H1 (cell line): ENCODE measurements around the gene CMSS1. TPM values are rescaled to one million over a fixed set of nuclear protein-coding genes. Genes with fewer than 3 reads are reported as not detected.

Experiments
- CTCF ChIA-PET: fragments of 300-600 bp; sonication (Branson Sonifier 250); formaldehyde crosslinking; loops from one replicate; lab custom pipeline; 2021; ENCODE audit not compliant: partially characterized antibody; lab: Charles Lee
- POLR2A ChIA-PET: fragments of 300-600 bp; sonication (Branson Sonifier 250); formaldehyde crosslinking; loops from one replicate; lab custom pipeline; 2021; ENCODE audit warnings: inconsistent platforms; ENCODE audit not compliant: partially characterized antibody; lab: Charles Lee
- DNase-seq, 2 experiments: peaks; one replicate each; pipeline versions ENCODE4 v3.0.0 to v3.0.0-alpha.2; 2010 to 2022; ENCODE audit warnings: low spot score in 2 of 2, low read depth in 1 of 2, mixed read lengths in 1 of 2
- FAIRE-seq: peaks from 2 replicates; lab custom pipeline; 2011; peaks lifted over from hg19 to GRCh38; lab: Jason Lieb, UNC
- H2AFZ ChIP-seq: 2 replicates; pipeline ENCODE4 v1.8.1; 2012; ENCODE audit warnings: low read length, inconsistent platforms
- H2AK5ac ChIP-seq: 2 replicates; pipeline ENCODE4 v1.6.1; 2013; ENCODE audit warnings: low read depth, low read length
- H2BK120ac ChIP-seq: replicated peaks from 2 replicates; pipeline ENCODE3; 2013; ENCODE audit warnings: low read depth, low read length, inconsistent platforms
- H2BK12ac ChIP-seq: 2 replicates; pipeline ENCODE4 v1.6.1; 2013; ENCODE audit warnings: low read depth, low read length
- H2BK15ac ChIP-seq: 2 replicates; pipeline ENCODE4 v1.6.1; 2013; ENCODE audit warnings: low read length
- H2BK20ac ChIP-seq: 2 replicates; pipeline ENCODE4 v1.6.1; 2013; ENCODE audit warnings: low read length
- H2BK5ac ChIP-seq: 2 replicates; pipeline ENCODE4 v1.6.1; 2013; ENCODE audit warnings: low read depth, low read length
- H3K14ac ChIP-seq: 2 replicates; pipeline ENCODE4 v1.6.1; 2013; ENCODE audit warnings: inconsistent platforms; ENCODE audit not compliant: insufficient read length
- H3K18ac ChIP-seq: 2 replicates; pipeline ENCODE4 v1.6.1; 2013; ENCODE audit warnings: low read length; ENCODE audit errors: extremely low read depth
- H3K23ac ChIP-seq: 2 replicates; pipeline ENCODE4 v1.6.1; 2013; ENCODE audit warnings: inconsistent platforms; ENCODE audit not compliant: insufficient read length
- H3K23me2 ChIP-seq: 2 replicates; pipeline ENCODE4 v1.6.1; 2013; ENCODE audit warnings: low read depth, low read length
- H3K27ac ChIP-seq: 2 replicates; pipeline ENCODE4 v1.6.1; 2011; ENCODE audit warnings: low read depth, low read length, inconsistent platforms
- H3K27me3 ChIP-seq, 4 experiments: replicated peaks in 1 of 4; 1 replicate in 1 of 4; 2 replicates in 3 of 4; pipeline versions ENCODE4 v1.6.1 to v1.8.1; 2011 to 2013; ENCODE audit warnings: low read length in 3 of 4, mild to moderate bottlenecking in 3 of 4, inconsistent platforms in 2 of 4, mixed read lengths in 2 of 4, moderate library complexity in 1 of 4; ENCODE audit not compliant: control insufficient read depth in 3 of 4, insufficient read depth in 3 of 4; ENCODE audit errors: extremely low read depth in 1 of 4
- H3K36me3 ChIP-seq, 4 experiments: 2 replicates each; pipeline versions ENCODE4 v1.6.1 to v1.8.1; 2011 to 2013; ENCODE audit warnings: mild to moderate bottlenecking in 4 of 4, low read length in 3 of 4, moderate library complexity in 2 of 4, control low read depth in 1 of 4, inconsistent platforms in 1 of 4; ENCODE audit not compliant: insufficient read depth in 4 of 4, control insufficient read depth in 2 of 4
- H3K4ac ChIP-seq: replicated peaks from 2 replicates; pipeline ENCODE3; 2013; ENCODE audit warnings: low read length, low read depth, mixed read lengths, inconsistent platforms; ENCODE audit not compliant: insufficient read length
- H3K4me1 ChIP-seq, 4 experiments: replicated peaks in 1 of 4; 1 replicate in 1 of 4; 2 replicates in 3 of 4; pipeline versions ENCODE4 v1.6.1 to v1.8.1; 2011 to 2013; ENCODE audit warnings: low read length in 3 of 4, inconsistent platforms in 2 of 4, mixed read lengths in 1 of 4; ENCODE audit not compliant: insufficient read depth in 4 of 4, control insufficient read depth in 3 of 4
- H3K4me2 ChIP-seq, 2 experiments: 2 replicates each; pipeline versions ENCODE4 v1.6.1 to v1.8.1; 2011 to 2013; ENCODE audit warnings: low read depth in 2 of 2, low read length in 2 of 2, control low read depth in 1 of 2, inconsistent platforms in 1 of 2, mild to moderate bottlenecking in 1 of 2; ENCODE audit not compliant: insufficient read depth in 1 of 2
- H3K4me3 ChIP-seq, 4 experiments: fragments of 200-600, 300-600 bp in 1 of 4; sonication (generic), shearing (Covaris generic), sonication (Bioruptor Twin) in 1 of 4; 2 replicates each; pipeline versions ENCODE4 v1.5.1 to v1.8.1; 2011 to 2016; ENCODE audit warnings: low read length in 4 of 4, low read depth in 3 of 4, control low read depth in 2 of 4, inconsistent platforms in 2 of 4, mild to moderate bottlenecking in 2 of 4, mixed read lengths in 1 of 4, moderate library complexity in 1 of 4; ENCODE audit not compliant: insufficient read depth in 2 of 4; ENCODE audit errors: extremely low read depth in 1 of 4
- H3K56ac ChIP-seq: replicated peaks from 2 replicates; pipeline ENCODE3; 2013; ENCODE audit warnings: low read depth, mild to moderate bottlenecking, mixed read lengths, low read length, inconsistent platforms; ENCODE audit not compliant: insufficient read length
- H3K79me1 ChIP-seq: 2 replicates; pipeline ENCODE4 v1.6.1; 2013; ENCODE audit warnings: low read depth, low read length, control low read depth
- H3K79me2 ChIP-seq, 2 experiments: 2 replicates each; pipeline versions ENCODE4 v1.6.1 to v1.8.1; 2012 to 2013; ENCODE audit warnings: low read length in 2 of 2, mild to moderate bottlenecking in 2 of 2, inconsistent platforms in 1 of 2; ENCODE audit not compliant: insufficient read depth in 2 of 2, control insufficient read depth in 1 of 2
- H3K9ac ChIP-seq, 4 experiments: replicated peaks in 1 of 4; 1 replicate in 1 of 4; 2 replicates in 3 of 4; pipeline versions ENCODE4 v1.6.1 to v1.8.1; 2011 to 2013; ENCODE audit warnings: low read depth in 3 of 4, low read length in 3 of 4, control low read depth in 2 of 4, mild to moderate bottlenecking in 2 of 4, moderate library complexity in 2 of 4, inconsistent platforms in 1 of 4; ENCODE audit errors: extremely low read depth in 1 of 4
- H3K9me3 ChIP-seq, 2 experiments: 2 replicates each; pipeline versions ENCODE4 v1.6.1 to v1.8.1; 2012 to 2013; ENCODE audit warnings: mild to moderate bottlenecking in 2 of 2, moderate library complexity in 2 of 2, control low read depth in 1 of 2, inconsistent platforms in 1 of 2, low read depth in 1 of 2, low read length in 1 of 2, mixed read lengths in 1 of 2; ENCODE audit not compliant: insufficient read depth in 2 of 2
- H4K20me1 ChIP-seq, 2 experiments: replicated peaks in 1 of 2; 2 replicates each; pipeline versions ENCODE3 to v1.8.1; 2011 to 2013; ENCODE audit warnings: inconsistent platforms in 2 of 2, low read length in 2 of 2, mild to moderate bottlenecking in 1 of 2; ENCODE audit not compliant: insufficient read depth in 2 of 2, control insufficient read depth in 1 of 2
- H4K5ac ChIP-seq: 2 replicates; pipeline ENCODE4 v1.6.1; 2013; ENCODE audit warnings: low read length, low read depth, mixed read lengths, inconsistent platforms; ENCODE audit not compliant: insufficient read length
- H4K8ac ChIP-seq: 2 replicates; pipeline ENCODE4 v1.8.0; 2013; ENCODE audit warnings: mild to moderate bottlenecking, moderate library complexity, low read length, inconsistent platforms; ENCODE audit not compliant: insufficient read depth; ENCODE audit errors: extremely low read depth
- H4K91ac ChIP-seq: replicated peaks from 2 replicates; pipeline ENCODE3; 2013; ENCODE audit warnings: low read length, mixed read lengths, inconsistent platforms; ENCODE audit not compliant: insufficient read length
- ATF3 ChIP-seq: IDR thresholded peaks from 2 replicates; pipeline ENCODE4 v1.6.1; 2011; ENCODE audit warnings: low read depth, mild to moderate bottlenecking, low read length; ENCODE audit not compliant: insufficient read depth
- BCL11A ChIP-seq, 2 experiments: IDR thresholded peaks; one replicate each; pipeline ENCODE4 v1.6.1; 2011; ENCODE audit warnings: low read depth in 2 of 2, low read length in 2 of 2, mild to moderate bottlenecking in 2 of 2
- CBX8 ChIP-seq: fragments of 300-800, 300-1000 bp; sonication (generic); IDR thresholded peaks from 2 replicates; pipeline ENCODE4 v1.7.1; 2016; ENCODE audit warnings: low read depth, low read length, borderline replicate concordance
- GABPA ChIP-seq: IDR thresholded peaks from 2 replicates; pipeline ENCODE4 v1.6.1; 2011; ENCODE audit warnings: mild to moderate bottlenecking, low read length, moderate library complexity, borderline replicate concordance; ENCODE audit not compliant: insufficient read depth
- KDM1A ChIP-seq: fragments of 200-600, 300-600 bp; sonication (generic); IDR thresholded peaks from 2 replicates; pipeline ENCODE4 v1.7.1; 2016; ENCODE audit warnings: mild to moderate bottlenecking, low read length, borderline replicate concordance
- NANOG ChIP-seq: IDR thresholded peaks from 2 replicates; pipeline ENCODE4 v1.6.1; 2011; ENCODE audit warnings: low read length, low read depth, mild to moderate bottlenecking, inconsistent platforms; ENCODE audit not compliant: insufficient read depth, poor library complexity, severe bottlenecking
- RNF2 ChIP-seq: fragments of 200-900, 300-1000 bp; sonication (generic); IDR thresholded peaks from 2 replicates; pipeline ENCODE4 v1.7.1; 2016; ENCODE audit warnings: borderline replicate concordance, low read depth, mild to moderate bottlenecking, antibody characterized with exemption, low read length; ENCODE audit not compliant: poor library complexity, severe bottlenecking; ENCODE audit errors: missing control alignments
- SP1 ChIP-seq: IDR thresholded peaks from 2 replicates; pipeline ENCODE4 v1.6.1; 2011; ENCODE audit warnings: low read depth, low read length
- SP2 ChIP-seq: IDR thresholded peaks from 2 replicates; pipeline ENCODE4 v1.6.1; 2012; ENCODE audit warnings: mild to moderate bottlenecking, low read length, inconsistent platforms
- SP4 ChIP-seq: IDR thresholded peaks from 2 replicates; pipeline ENCODE4 v1.6.1; 2012; ENCODE audit warnings: low read length, inconsistent platforms
- WGBS, 2 experiments: shearing (Covaris generic) in 1 of 2; methylation state at CpG; one replicate each; pipeline versions ENCODE4 v1.1.6 to v1.1.7; 2013 to 2015; ENCODE audit warnings: low lambda C conversion rate in 2 of 2, mixed read lengths in 2 of 2, inconsistent platforms in 1 of 2, low coverage in 1 of 2, missing lambda C conversion rate in 1 of 2; ENCODE audit not compliant: insufficient replicate concordance in 2 of 2, insufficient coverage in 1 of 2, insufficient read length in 1 of 2; ENCODE audit errors: extremely low coverage in 1 of 2, missing lambda C conversion rate in 1 of 2; 5-methylcytosine and 5-hydroxymethylcytosine counted together
- polyA plus RNA-seq, 7 experiments: library from polyadenylated mRNA; depleted of rRNA in 3 of 7; stranded (reverse) in 5 of 7; unstranded in 2 of 7; fragments of >200 nt in 5 of 7; fragments of 200-250 nt in 2 of 7; gene quantifications; 1 replicate in 5 of 7; 2 replicates in 1 of 7; 4 replicates in 1 of 7; pipeline versions ENCODE4 v1.2.1 to v1.2.3, GENCODE V29; 2011 to 2013; ENCODE audit warnings: missing spikeins in 2 of 7, mixed read lengths in 2 of 7
- total RNA-seq: library from RNA; stranded (reverse); fragmentation: NEBNext Ultra II Directional; extraction: Animal tissue kit (Norgen Biotek cat#: 25700); gene quantifications from 2 replicates; pipeline ENCODE4 v1.2.1, GENCODE V29; 2021

Gene CMSS1
- total and polyA plus RNA-seq, 2 of the 8 experiments (the other 6 are each of a cell fraction or from before 2014, with no cell fraction given): 15.2 to 75.1 TPM

GRCh38 chr3:100002599-100003350 is 185.1 kb downstream of the CMSS1 start:
- Histone ChIP-seq H3K4me3 (no peak overlapping the region), H3K23me2 (no peaks in the 10 kb centered on the region), H3K9me3 (no peaks in the 10 kb centered on the region; a peak in 1 of 4 replicates), H3K4ac (no peak overlapping the region), H3K14ac (no peak overlapping the region), H2BK12ac (no peak overlapping the region), H3K4me2 (no peak overlapping the region), H2BK15ac (no peak overlapping the region), H3K56ac (no peak overlapping the region), H3K79me2 (no peaks in the 10 kb centered on the region), H3K23ac (no peak overlapping the region), H3K27me3 (no peaks in the 10 kb centered on the region), H2BK120ac (no peak overlapping the region), H3K79me1 (no peaks in the 10 kb centered on the region), H3K4me1 (peaks cover 3 to 8% (median 5%) of the 10 kb centered on the region in 4 experiments; a peak in 5 of 7 replicates), H4K91ac (no peak overlapping the region), H3K9ac (no peak overlapping the region), H2AFZ (no peak overlapping the region), H2BK20ac (no peak overlapping the region), H3K18ac (no peak overlapping the region), H4K8ac (no peak overlapping the region), H4K20me1 (no peaks in the 10 kb centered on the region), H3K36me3 (no peaks in the 10 kb centered on the region), H3K27ac (no peak overlapping the region), H4K5ac (no peak overlapping the region), H2AK5ac (no peak overlapping the region), H2BK5ac (no peak overlapping the region)
- ChIA-PET CTCF (interaction anchor here (0.6 to 1.4 kb wide), 9 partner anchors 22 to 251 kb away, joined by 3 to 5 read pairs (median 4); no protein-coding TSS in a partner anchor), POLR2A (no interaction called here)
- 85% methylated on average over 4 of the region's 4 CpGs; no CpG with 5 or more reads in 1 of the 2 experiments for WGBS, 2 experiments
- DNase-seq (no peak), FAIRE-seq (no peak)
- no peak for TF ChIP-seq GABPA
- TF ChIP-seq SP2: no peak
- TF ChIP-seq SP4: no peak
- no peak for TF ChIP-seq CBX8
- TF ChIP-seq ATF3: no peak
- no peak for TF ChIP-seq NANOG
- no peak for TF ChIP-seq BCL11A (IDR thresholded peaks at IDR 0.05; ENCODE audit: low read depth in 2 of 2, low read length in 2 of 2)
- no peak for TF ChIP-seq KDM1A
- TF ChIP-seq RNF2: no peak
- TF ChIP-seq SP1: no peak
